ENCODE results near the gene MGA.

DNA sequence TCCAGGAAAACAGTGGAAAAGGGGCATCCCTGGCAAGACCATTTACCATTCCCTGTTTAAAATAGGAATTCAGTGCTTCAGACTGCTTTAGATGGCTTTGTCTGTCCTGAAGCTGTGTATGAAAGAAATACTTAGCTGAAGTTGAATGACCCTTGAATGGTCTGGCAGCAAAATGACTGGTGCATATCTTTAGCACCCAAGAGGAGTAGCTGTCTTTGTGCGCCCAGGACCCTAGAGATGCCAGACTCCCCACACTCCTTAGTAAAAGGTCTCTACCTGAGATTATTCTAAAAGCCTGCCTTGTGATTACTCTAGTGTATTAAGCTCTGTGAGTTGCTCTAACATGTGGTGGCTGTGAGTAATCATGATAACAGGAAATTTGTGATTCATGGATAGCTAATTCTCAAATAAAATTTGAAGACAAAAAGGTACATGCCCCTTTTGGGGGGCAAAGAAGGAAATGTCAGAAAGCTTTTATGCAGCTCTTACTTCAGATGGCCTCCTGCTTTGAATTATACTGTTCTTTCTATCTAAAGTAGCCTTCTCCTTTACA is 117.3 kb downstream of the MGA start:
- TF ChIP-seq CTCF (IDR thresholded peaks at IDR 0.05) (no peak), SMAD3 (CRISPR knock-in tag; IDR thresholded peaks at IDR 0.05; ENCODE audit: borderline replicate concordance) (no peak), TEAD1 (CRISPR knock-in tag; IDR thresholded peaks at IDR 0.05) (no peak), ESRRA (CRISPR knock-in tag; IDR thresholded peaks at IDR 0.05; ENCODE audit: borderline replicate concordance) (no peak), MAX (CRISPR knock-in tag; IDR thresholded peaks at IDR 0.05) (no peak), NFYB (CRISPR knock-in tag; conservative IDR thresholded peaks at IDR 0.05; ENCODE audit: low read depth) (no peak), ZNF121 (CRISPR knock-in tag; IDR thresholded peaks at IDR 0.05) (no peak), MLX (CRISPR knock-in tag; IDR thresholded peaks at IDR 0.05) (no peak), SP1 (CRISPR knock-in tag; conservative IDR thresholded peaks at IDR 0.05) (no peak), USF1 (CRISPR knock-in tag; IDR thresholded peaks at IDR 0.05) (no peak), PRRX2 (CRISPR knock-in tag; IDR thresholded peaks at IDR 0.05) (no peak)
- TF ChIP-seq, protein P1, sequence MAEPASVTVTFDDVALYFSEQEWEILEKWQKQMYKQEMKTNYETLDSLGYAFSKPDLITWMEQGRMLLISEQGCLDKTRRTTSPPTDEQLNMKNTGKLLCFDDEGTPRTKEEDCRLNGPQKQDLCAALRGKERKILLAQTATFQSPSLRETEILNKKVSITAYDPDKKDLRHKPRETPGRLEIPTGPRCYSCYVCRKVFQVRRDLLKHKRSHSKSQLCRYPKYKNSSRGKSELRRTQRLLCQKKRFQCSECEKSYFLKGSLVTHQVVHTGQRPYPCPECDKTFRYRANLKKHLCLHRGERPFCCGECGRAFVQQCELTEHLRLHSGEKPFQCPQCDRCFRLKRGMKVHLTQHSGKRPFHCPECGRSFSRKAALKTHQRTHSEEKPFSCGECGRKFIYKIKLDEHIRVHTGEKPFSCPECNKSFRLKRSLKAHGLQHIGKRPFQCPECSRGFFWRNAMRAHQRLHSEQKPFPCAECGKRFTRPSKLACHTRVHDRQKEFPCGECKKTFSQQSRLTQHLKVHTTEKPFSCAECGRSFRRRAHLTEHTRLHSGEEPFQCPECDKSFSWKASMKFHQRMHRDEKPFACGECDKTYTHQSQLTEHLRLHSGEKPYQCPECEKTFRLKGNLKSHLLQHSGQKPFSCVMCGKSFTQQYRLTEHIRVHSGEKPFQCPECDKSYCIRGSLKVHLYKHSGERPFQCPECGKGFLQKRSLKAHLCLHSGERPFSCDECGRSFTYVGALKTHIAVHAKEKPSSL (CRISPR knock-in tag; conservative IDR thresholded peaks at IDR 0.05): no peak
- TF ChIP-seq, protein P2, sequence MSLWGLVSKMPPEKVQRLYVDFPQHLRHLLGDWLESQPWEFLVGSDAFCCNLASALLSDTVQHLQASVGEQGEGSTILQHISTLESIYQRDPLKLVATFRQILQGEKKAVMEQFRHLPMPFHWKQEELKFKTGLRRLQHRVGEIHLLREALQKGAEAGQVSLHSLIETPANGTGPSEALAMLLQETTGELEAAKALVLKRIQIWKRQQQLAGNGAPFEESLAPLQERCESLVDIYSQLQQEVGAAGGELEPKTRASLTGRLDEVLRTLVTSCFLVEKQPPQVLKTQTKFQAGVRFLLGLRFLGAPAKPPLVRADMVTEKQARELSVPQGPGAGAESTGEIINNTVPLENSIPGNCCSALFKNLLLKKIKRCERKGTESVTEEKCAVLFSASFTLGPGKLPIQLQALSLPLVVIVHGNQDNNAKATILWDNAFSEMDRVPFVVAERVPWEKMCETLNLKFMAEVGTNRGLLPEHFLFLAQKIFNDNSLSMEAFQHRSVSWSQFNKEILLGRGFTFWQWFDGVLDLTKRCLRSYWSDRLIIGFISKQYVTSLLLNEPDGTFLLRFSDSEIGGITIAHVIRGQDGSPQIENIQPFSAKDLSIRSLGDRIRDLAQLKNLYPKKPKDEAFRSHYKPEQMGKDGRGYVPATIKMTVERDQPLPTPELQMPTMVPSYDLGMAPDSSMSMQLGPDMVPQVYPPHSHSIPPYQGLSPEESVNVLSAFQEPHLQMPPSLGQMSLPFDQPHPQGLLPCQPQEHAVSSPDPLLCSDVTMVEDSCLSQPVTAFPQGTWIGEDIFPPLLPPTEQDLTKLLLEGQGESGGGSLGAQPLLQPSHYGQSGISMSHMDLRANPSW (CRISPR knock-in tag; conservative IDR thresholded peaks at IDR 0.05; ENCODE audit: low read depth): no peak
- TF ChIP-seq, protein P3, sequence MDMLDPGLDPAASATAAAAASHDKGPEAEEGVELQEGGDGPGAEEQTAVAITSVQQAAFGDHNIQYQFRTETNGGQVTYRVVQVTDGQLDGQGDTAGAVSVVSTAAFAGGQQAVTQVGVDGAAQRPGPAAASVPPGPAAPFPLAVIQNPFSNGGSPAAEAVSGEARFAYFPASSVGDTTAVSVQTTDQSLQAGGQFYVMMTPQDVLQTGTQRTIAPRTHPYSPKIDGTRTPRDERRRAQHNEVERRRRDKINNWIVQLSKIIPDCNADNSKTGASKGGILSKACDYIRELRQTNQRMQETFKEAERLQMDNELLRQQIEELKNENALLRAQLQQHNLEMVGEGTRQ (CRISPR knock-in tag; IDR thresholded peaks at IDR 0.05): no peak

Measured in WTC11 (cell line).